ENCODE measurements around the gene SPAST.

GRCh38 chr2:32128636-32129035 lies 65.3 kb downstream of the SPAST start:
- TF ChIP-seq CTCF (IDR thresholded peaks at IDR 0.05): no peak
- no peak for TF ChIP-seq EZH2 (IDR thresholded peaks at IDR 0.05)
- TF ChIP-seq EZH2phosphoT487 (IDR thresholded peaks at IDR 0.05): no peak

Measured in neural progenitor cell (in vitro differentiated cells).